ENCODE data around the gene ZC2HC1B.

DNA sequence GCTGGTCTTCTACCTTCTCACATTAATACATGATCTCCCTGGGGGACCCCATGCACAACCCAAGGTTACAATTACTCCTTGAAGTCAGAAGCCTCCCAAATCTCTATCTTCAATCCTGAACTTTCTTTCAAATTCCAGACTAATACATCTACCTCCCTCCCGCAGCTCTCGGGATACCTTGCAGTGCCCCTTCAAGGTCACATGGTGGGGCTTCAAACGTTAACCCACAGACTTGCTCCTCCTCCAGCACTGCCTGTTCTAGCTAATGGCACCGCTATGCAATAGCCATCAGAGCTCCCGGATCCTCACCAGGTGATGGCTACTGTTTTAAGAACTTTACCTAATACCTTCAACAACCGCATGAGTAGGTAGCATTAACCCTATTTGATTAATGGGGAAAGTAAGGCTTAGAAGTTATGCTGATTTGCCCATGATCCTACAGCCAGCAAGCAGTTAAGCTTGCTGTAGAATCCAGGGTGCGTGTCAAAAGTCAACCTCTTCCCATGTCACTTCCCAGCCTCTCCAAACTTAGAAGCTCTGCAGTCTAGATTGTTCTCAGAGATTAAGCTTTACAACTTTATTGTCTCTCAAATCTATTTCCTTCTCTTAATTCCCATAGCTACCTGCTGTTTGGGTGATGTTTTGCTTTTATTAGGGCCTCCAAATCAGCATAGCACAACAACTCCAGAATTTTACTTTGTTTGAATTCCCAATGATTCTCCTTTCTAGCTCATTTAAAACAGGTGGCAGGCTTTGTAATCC lies 99.1 kb downstream of the ZC2HC1B start:
- TF ChIP-seq, protein P1, sequence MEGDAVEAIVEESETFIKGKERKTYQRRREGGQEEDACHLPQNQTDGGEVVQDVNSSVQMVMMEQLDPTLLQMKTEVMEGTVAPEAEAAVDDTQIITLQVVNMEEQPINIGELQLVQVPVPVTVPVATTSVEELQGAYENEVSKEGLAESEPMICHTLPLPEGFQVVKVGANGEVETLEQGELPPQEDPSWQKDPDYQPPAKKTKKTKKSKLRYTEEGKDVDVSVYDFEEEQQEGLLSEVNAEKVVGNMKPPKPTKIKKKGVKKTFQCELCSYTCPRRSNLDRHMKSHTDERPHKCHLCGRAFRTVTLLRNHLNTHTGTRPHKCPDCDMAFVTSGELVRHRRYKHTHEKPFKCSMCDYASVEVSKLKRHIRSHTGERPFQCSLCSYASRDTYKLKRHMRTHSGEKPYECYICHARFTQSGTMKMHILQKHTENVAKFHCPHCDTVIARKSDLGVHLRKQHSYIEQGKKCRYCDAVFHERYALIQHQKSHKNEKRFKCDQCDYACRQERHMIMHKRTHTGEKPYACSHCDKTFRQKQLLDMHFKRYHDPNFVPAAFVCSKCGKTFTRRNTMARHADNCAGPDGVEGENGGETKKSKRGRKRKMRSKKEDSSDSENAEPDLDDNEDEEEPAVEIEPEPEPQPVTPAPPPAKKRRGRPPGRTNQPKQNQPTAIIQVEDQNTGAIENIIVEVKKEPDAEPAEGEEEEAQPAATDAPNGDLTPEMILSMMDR (IDR thresholded peaks at IDR 0.05; ENCODE audit: poor library complexity) = no peak
- no peak for TF ChIP-seq EZH2 (IDR thresholded peaks at IDR 0.05; ENCODE audit: borderline replicate concordance)
